ENCODE results near the gene EIF3B.
"Not testable (repeated sequence)": the region's sequence is repeated elsewhere in the genome, so short reads cannot be mapped to it uniquely, and the experiment has no call there.

Gene EIF3B

GRCh38 chr7:2350055-2350454 lies 4.6 kb upstream of the EIF3B start:
- DNase-seq: no peak

GRCh38 chr7:2350861-2351260 lies 3.8 kb upstream of the EIF3B start:
- DNase-seq: no peak

GRCh38 chr7:2353113-2353935 lies 1.3 kb upstream of the EIF3B start:
- no peak for DNase-seq

GRCh38 chr7:2353936-2354185 lies 766 bp upstream of the EIF3B start:
- DNase-seq: peak; percentile 4

GRCh38 chr7:2354939-2355704 lies 495 bp downstream of the EIF3B start:
- no peak for DNase-seq

GRCh38 chr7:2355705-2356008 lies 1.0 kb downstream of the EIF3B start:
- no peak for DNase-seq

GRCh38 chr7:2357165-2357564 lies 2.5 kb downstream of the EIF3B start:
- DNase-seq: no peak

GRCh38 chr7:2357571-2357970 lies 2.9 kb downstream of the EIF3B start:
- no peak for DNase-seq

- DNase-seq: no peak
Observed at GRCh38 chr7:2358968-2359527, 4.4 kb downstream of the EIF3B start.

- no peak for DNase-seq
Observed at GRCh38 chr7:2359610-2360009, 5.0 kb downstream of the EIF3B start.

- no peak for DNase-seq
Observed at GRCh38 chr7:2360796-2361195, 6.2 kb downstream of the EIF3B start.

GRCh38 chr7:2362385-2363088 lies 7.9 kb downstream of the EIF3B start:
- DNase-seq: no peak

- DNase-seq: no peak
Observed at GRCh38 chr7:2369139-2369538, 14.5 kb downstream of the EIF3B start.

- DNase-seq: no peak
Observed at GRCh38 chr7:2371329-2371728, 16.7 kb downstream of the EIF3B start.

GRCh38 chr7:2372724-2373123 lies 18.1 kb downstream of the EIF3B start:
- DNase-seq: no peak

- DNase-seq: no peak
Observed at GRCh38 chr7:2373124-2373556, 18.5 kb downstream of the EIF3B start.

GRCh38 chr7:2373646-2374045 lies 19.0 kb downstream of the EIF3B start:
- DNase-seq: no peak

GRCh38 chr7:2374401-2374800 lies 19.8 kb downstream of the EIF3B start:
- no peak for DNase-seq

GRCh38 chr7:2374830-2375728 lies 20.5 kb downstream of the EIF3B start:
- DNase-seq: no peak

GRCh38 chr7:2376351-2377154 lies 21.9 kb downstream of the EIF3B start:
- DNase-seq: no peak

GRCh38 chr7:2377492-2377891 lies 22.9 kb downstream of the EIF3B start:
- not testable (repeated sequence) for DNase-seq

GRCh38 chr7:2378125-2378524 lies 23.5 kb downstream of the EIF3B start:
- DNase-seq: not testable (repeated sequence)

Measured in NCI-H187 treated with DMSO at 0.1 percent for 48 hours (cell line).